ENCODE data around the gene TRPM5.

DNA sequence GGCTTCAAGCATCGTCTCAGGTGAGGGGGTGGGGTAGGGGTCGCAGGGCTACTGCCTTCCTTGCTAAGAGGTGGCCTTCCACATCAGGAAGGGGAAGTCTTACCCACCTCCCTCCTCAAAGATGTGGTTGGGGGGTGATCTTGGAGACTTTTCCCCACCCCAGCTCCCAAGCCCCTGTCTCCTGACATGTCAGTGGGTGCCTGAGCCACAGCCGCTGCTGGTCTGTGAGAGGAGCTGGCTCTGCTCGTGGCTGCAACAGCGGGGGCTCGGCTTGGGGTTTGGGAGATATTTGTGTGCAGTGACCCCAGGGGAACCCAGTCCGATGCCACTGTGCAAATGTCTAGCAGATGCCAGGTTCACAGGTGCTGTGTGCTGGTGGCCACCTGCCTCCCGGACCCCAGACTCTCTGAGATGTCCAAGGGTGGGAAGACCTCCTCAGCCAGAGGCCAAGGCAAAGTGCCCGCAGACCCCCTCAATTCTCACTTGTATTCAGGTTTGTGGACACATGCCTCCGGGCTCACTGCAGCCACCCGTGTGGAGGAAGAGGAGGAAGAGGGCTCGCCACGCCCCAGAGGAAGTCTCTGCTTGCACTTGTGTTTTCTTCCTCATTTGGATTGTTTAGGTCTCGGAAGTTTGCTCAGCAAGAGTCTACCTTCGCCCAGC, 2.4 kb upstream of the TRPM5 start:
- TF ChIP-seq CTCF (conservative IDR thresholded peaks at IDR 0.05; ENCODE audit: low read length) (no peak), EZH2phosphoT487 (IDR thresholded peaks at IDR 0.05; ENCODE audit: borderline replicate concordance, low read depth, low read length) (no peak)

Measured in OCI-LY7 (cell line).